ENCODE results near the gene FYCO1. TPM values are rescaled to one million over a fixed set of nuclear protein-coding genes. Genes with fewer than 3 reads are reported as not detected.

Gene FYCO1
- polyA plus RNA-seq, 3 donors = 0.59 to 5.0 (median 1.3) TPM

DNA sequence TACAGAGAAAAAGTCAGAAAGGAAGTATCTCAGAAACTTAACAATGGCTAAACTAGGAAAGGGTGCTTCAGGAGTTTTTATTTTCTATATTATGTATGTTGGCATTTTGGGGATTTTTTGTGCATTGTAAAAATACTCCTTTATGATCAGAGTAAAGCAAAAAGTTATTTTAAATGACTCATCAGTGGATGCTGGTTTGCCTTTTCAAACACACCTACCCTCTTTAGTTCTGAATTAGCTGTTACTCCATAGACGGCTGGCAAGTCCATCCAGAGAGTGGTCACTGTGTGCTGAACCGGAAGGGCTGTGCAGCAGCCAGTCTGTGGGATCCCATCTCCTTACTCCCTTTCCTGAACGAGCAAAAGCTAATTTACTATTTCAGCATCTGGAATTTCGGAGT is 108.3 kb downstream of the FYCO1 start:
- 100% methylated on average over 3 of the region's 4 CpGs for WGBS (ENCODE audit: insufficient coverage)
- Histone ChIP-seq H3K9me3 (replicated peaks in 1 of 2; ENCODE audit: control insufficient read depth in 1 of 2, insufficient read depth in 1 of 2, low read length in 2 of 2) (no peaks in the 10 kb centered on the region), H3K27ac (ENCODE audit: low read depth in 1 of 2, low read length in 2 of 2) (no peak overlapping the region), H3K79me2 (ENCODE audit: insufficient read depth, low read length) (no peaks in the 10 kb centered on the region), H3K36me3 (replicated peaks in 1 of 2; ENCODE audit: control insufficient read depth in 1 of 2, insufficient read depth in 2 of 2, low read length in 2 of 2) (no peaks in the 10 kb centered on the region), H3K9ac (ENCODE audit: insufficient read depth, low read length, poor library complexity, severe bottlenecking) (no peak overlapping the region), H3K27me3 (ENCODE audit: control insufficient read depth in 2 of 2, insufficient read depth in 2 of 2, low read length in 2 of 2) (no peaks in the 10 kb centered on the region), H3K4me1 (ENCODE audit: control insufficient read depth in 1 of 2, insufficient read depth in 2 of 2, low read length in 2 of 2) (peaks cover 0 to 2% of the 10 kb centered on the region in 2 donors), H3K4me3 (replicated peaks in 1 of 3; ENCODE audit: low read depth in 2 of 3, low read length in 3 of 3) (no peak overlapping the region), H2AFZ (ENCODE audit: insufficient read depth, low read depth, low read length, poor library complexity, severe bottlenecking) (no peak overlapping the region), H3K4me2 (replicated peaks; ENCODE audit: extremely low read depth, low read length, poor library complexity, severe bottlenecking) (no peak overlapping the region), H4K20me1 (ENCODE audit: insufficient read depth, low read length) (no peaks in the 10 kb centered on the region)
- Mint-ChIP-seq H3K36me3 (no peaks in the 10 kb centered on the region), H3K27ac (no peak overlapping the region), H3K4me3 (no peak overlapping the region), H3K9me3 (no peaks in the 10 kb centered on the region), H3K4me1 (peaks cover 5% of the 10 kb centered on the region), H3K27me3 (ENCODE audit: low read depth in 3 of 3) (peaks cover 0 to 8% (median 7%) of the 10 kb centered on the region in 3 donors)
- no peak for TF ChIP-seq CTCF (IDR thresholded peaks at IDR 0.05)
- no peak for DNase-seq
- intact Hi-C loops (cut with micrococcal nuclease) = no loop called here

GRCh38 chr3:45885979-45886705 is 109.5 kb downstream of the FYCO1 start, which contains the start of gene CCR9:
CCR9 (plus strand) TSS chr3:45886543; CDS start chr3:45894934, 8,391 bp downstream.
- H3K4me1 ChIP-seq (ENCODE audit: control insufficient read depth in 1 of 2, insufficient read depth in 2 of 2, low read length in 2 of 2) = peaks cover 0 to 2% of the 10 kb centered on the region in 2 donors
- H3K79me2 ChIP-seq (ENCODE audit: insufficient read depth, low read length) = no peaks in the 10 kb centered on the region
- no peak within 1 kb of the TSS for H3K4me3 Mint-ChIP-seq

More at GRCh38 chr3:45885979-45886705, 109.5 kb downstream of the FYCO1 start, which contains the start of gene CCR9:
- no peak for DNase-seq
- H3K4me1 Mint-ChIP-seq = peaks cover 5% of the 10 kb centered on the region
- H3K27me3 Mint-ChIP-seq (ENCODE audit: low read depth in 3 of 3) = peaks cover 0 to 10% (median 7%) of the 10 kb centered on the region in 3 donors
- no peaks in the 10 kb centered on the region for H3K36me3 Mint-ChIP-seq
- Histone ChIP-seq H3K27me3 (ENCODE audit: control insufficient read depth in 2 of 2, insufficient read depth in 2 of 2, low read length in 2 of 2) (no peaks in the 10 kb centered on the region), H3K9ac (ENCODE audit: insufficient read depth, low read length, poor library complexity, severe bottlenecking) (no peak within 1 kb of the TSS), H3K27ac (ENCODE audit: low read depth in 1 of 2, low read length in 2 of 2) (no peak within 1 kb of the TSS), H4K20me1 (ENCODE audit: insufficient read depth, low read length) (no peaks in the 10 kb centered on the region), H2AFZ (ENCODE audit: insufficient read depth, low read depth, low read length, poor library complexity, severe bottlenecking) (no peak within 1 kb of the TSS), H3K4me2 (replicated peaks; ENCODE audit: extremely low read depth, low read length, poor library complexity, severe bottlenecking) (no peak within 1 kb of the TSS), H3K9me3 (replicated peaks in 1 of 2; ENCODE audit: control insufficient read depth in 1 of 2, insufficient read depth in 1 of 2, low read length in 2 of 2) (no peaks in the 10 kb centered on the region), H3K36me3 (replicated peaks in 1 of 2; ENCODE audit: control insufficient read depth in 1 of 2, insufficient read depth in 2 of 2, low read length in 2 of 2) (no peaks in the 10 kb centered on the region), H3K4me3 (replicated peaks in 1 of 3; ENCODE audit: low read depth in 2 of 3, low read length in 3 of 3) (no peak within 1 kb of the TSS)
- H3K9me3 Mint-ChIP-seq = no peaks in the 10 kb centered on the region
- 94% methylated on average over 6 of the region's 9 CpGs for WGBS (ENCODE audit: insufficient coverage)
- no peak within 1 kb of the TSS for H3K27ac Mint-ChIP-seq
- TF ChIP-seq CTCF (IDR thresholded peaks at IDR 0.05) = no peak
- intact Hi-C loops (cut with micrococcal nuclease) = no loop called here
